Peyer's patch (tissue), 4 donors: ENCODE results near the gene FITM1.

Experiments used
- CTCF ChIP-seq, 6 experiments: fragments of 450-650 bp in 4 of 6; fragments of 200-600 bp in 2 of 6; sonication (generic) in 1 of 6; IDR thresholded peaks; one replicate each; pipeline ENCODE4 v1.5.1; 2017 to 2019; ENCODE audit warnings: antibody characterized with exemption in 6 of 6, mild to moderate bottlenecking in 3 of 6, moderate library complexity in 1 of 6
- POLR2A ChIP-seq, 2 donors: fragments of 450-650 bp; IDR thresholded peaks; one replicate each; pipeline ENCODE4 v1.5.1; 2017; ENCODE audit warnings: antibody characterized with exemption in 2 of 2, mild to moderate bottlenecking in 2 of 2, moderate library complexity in 2 of 2

DNA sequence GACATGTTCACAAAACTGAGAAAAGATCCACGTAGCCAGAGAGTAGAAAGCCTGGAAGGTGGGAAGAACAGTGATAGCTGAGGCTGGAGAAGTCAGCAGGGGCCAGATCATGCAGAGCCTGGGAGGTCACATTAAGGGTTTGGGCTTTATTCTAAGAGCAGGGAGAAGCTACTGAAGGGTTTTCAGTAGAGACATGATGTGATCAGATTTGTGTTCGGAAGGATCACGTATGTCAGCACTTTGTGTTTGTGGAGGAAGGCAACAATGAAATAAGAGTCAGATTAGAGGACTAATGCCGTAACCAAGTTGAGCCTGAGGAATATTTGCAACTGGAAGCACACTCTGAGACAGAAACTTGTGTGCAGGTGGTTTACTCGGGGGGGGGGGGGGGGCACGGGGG, 40.6 kb upstream of the FITM1 start:
- TF ChIP-seq CTCF (IDR thresholded peaks at IDR 0.05), result no peak
- TF ChIP-seq POLR2A (IDR thresholded peaks at IDR 0.05), result no peak
